HS-27A (cell line): ENCODE measurements around the gene RHEB.

Experiments
- DNase-seq: peaks from one replicate; pipeline ENCODE4 v3.0.0-alpha.2; 2012; ENCODE audit warnings: low read depth, missing footprints

RHEB gene

DNA sequence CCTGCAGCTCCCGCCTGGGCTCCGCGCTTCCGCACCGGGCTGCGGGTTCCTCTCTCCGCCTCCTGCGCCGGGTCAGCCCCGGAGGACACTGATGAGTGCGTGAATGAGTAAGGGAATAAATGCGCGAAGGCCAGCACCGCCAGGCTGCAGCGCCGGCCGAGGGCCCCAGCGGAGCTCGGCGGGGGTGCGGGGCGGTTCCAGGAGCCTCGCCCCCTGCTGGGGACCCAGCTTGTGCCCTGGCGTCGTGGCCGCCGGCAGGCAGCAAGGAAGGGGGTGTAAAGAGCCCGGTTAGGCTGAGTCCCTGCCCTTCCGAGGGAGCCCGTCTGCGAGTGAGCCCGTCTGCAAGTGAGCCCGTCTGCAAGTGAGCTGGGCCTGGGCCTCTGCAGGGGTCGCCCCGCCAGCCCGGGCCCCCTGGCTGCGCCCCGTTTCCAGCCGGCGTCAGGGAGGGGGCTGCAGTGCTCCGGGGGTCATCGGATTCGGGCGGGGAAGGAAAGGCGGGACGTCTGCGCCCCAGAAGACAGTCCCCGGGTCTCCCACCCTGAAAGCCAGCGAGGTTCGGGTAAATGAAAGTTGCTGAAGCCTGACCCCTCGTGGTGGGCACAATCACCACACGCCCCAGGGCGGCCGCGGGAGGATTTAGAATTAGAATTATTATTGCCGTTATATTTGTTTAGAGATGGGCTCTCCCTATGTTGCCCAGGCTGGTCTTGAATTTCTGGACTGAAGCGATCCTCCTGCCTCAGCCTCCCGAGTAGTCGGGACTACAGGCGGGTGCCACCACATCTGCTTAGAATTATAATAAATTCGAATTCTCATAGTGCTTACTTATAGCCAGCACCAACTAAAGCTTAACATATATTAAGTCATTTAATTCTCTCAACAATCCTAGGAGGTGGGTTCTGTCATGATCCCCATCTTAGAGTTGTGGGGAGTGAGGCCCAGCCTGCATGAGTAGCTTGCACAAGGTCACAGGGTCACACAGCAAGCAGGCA is 71.1 kb downstream of the RHEB start:
- DNase-seq, result no peak

DNA sequence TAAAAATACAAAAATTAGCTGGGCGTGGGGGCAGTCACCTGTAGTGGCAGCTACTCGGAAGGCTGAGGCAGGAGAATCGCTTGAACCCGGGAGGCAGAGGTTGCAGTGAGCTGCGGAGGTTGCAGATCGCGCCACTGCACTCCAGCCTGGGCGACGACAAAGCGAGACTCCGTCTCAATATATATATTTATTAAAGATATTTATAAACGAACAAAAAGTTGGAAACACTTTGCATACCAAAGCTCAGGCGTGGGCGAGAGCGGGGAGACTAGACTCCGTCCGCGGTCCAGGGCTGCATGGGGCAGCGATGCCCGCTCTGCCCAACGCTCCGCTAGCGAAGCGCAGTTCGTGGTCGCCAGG is 71.8 kb downstream of the RHEB start:
- no peak for DNase-seq

DNA sequence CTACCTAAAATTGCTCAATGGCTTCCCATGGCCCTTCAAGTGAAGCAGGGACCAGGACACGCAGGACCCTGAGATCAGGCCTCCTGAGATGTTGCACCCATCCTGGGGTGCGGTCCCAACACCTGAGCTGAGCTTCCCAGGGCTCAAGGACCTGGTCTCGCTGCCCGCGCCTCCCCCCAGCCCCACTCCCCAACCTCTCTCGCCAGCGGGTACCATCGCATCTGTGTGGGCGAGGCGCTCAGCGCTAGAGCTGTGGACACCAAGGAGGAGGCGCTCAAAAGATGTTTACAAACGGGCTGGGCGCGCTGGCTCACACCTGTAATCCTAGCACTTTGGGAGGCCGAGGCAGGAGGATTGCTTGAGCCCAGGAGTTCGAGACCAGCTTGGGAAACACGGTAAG is 72.4 kb downstream of the RHEB start:
- DNase-seq, result no peak

GRCh38 chr7:151446412-151446811 is 73.3 kb downstream of the RHEB start:
- no peak for DNase-seq

GRCh38 chr7:151444632-151445031 is 75.1 kb downstream of the RHEB start:
- DNase-seq, result no peak

- no peak for DNase-seq
Measured at GRCh38 chr7:151442776-151443496, 76.8 kb downstream of the RHEB start.

GRCh38 chr7:151440799-151441445 is 78.8 kb downstream of the RHEB start:
- no peak for DNase-seq

GRCh38 chr7:151439855-151440798 is 79.6 kb downstream of the RHEB start, which contains the start of gene CRYGN:
Gene CRYGN, minus strand, starts transcription at chr7:151440141. Its CDS starts 224 bp downstream, at chr7:151439917.
- DNase-seq, result no peak

GRCh38 chr7:151438864-151439601 is 80.7 kb downstream of the RHEB start:
- no peak for DNase-seq

DNA sequence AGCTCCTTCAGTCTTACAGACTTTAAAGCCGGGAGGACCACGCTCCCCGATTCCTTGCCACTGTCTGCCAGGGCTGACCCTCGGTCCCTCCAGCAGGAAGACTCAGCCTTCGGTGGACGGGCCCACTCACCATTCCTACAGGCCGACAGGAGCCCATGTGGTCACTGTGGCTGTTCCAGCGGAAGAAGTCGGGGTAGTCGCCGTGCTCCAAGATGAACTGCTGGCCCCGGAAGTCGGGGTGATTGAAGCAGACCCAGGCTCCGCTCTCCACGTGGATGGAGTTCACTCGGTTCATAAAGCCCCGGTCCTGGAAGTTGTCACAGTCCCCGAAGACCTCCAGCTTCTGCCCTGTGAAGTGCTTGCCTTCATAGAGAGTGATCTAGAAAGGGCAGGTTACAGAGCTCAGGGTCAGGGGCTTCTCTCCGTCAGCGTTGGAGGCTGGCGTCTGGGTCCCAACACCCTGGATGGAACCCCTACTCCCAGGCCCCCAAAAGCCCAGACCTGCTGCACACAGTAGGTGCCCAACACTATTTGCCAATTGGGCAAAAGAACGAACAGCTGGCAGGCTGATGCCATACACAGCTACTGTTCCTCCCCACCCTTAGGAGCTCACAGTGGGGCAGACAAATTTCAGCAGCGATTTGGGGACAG is 81.7 kb downstream of the RHEB start:
- no peak for DNase-seq

- DNase-seq, result no peak
Measured at GRCh38 chr7:151437159-151437553, 82.5 kb downstream of the RHEB start.

DNA sequence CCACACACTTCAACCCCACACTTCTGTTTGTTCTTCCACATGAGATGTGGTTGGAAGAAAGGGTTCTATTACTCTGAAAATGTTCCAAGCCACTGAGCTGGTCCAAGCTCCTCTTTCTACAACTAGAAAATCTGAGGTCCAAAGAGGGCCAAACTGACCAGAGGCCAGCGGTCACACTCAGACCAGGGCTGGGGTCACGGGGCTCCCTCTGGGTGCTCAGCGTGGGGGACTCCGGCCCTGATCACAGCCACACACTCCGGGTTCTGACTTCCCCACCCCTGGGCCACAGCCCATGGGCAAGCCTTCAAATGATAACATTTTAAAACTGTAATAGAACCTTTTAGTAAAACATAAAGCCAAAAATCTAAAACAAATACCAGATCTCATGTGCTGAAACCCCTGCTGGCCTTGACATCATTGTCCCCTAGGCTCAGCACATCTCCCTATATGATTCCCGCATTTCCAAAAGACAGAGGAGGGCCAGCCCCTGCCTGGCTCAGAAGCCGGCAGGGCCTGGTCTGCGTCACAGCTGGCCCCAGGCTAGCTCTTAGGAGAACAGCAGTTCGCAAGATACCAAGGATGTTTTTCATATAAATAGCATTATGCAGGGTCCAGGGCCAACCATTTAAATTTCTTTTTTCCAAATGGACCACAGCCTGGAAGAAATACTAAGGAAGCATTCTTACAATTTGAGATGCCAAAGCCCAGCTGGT is 83.1 kb downstream of the RHEB start:
- no peak for DNase-seq

GRCh38 chr7:151435971-151436370 is 83.7 kb downstream of the RHEB start:
- DNase-seq, result no peak

DNA sequence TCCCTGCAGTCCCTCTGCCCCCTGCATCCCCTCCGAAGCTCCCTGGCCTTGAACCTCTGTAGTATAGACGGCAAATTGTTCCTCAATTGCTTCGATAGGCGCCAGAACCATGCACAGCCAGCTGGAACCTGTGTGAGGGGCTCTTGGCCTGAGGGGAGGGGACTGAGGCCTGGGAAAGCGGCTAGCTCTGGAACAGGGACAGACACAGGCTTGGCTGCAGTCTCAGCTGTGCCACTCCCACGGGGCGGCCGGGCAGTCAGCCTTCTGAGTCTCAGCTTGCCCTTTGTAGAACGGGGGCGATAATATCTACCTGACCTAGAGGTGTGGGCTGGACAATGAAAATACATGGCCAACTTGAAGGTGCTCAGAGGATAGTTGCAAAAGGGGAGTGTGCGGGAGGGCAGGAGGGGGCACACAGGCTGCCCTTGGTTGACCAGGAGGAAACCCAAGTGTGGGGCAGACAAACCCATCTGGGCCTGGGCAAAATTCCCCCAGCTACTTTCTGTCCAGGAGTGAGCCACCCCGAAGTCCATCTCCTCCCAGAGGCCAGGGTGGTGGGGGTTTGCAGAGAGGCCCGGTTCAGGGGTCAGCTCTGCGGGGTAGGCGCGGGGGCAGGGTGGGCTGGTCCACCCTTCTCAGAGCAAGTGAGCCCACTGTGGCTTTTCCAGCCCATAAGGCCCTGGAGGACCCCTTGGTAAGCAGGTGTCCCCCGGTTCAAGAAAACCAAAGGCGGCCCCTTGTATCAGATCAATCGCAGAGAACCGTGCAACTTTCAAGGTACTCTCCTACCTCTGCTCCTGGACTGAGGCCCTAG is 84.4 kb downstream of the RHEB start:
- DNase-seq, result no peak

GRCh38 chr7:151434549-151434948 is 85.1 kb downstream of the RHEB start:
- no peak for DNase-seq

DNA sequence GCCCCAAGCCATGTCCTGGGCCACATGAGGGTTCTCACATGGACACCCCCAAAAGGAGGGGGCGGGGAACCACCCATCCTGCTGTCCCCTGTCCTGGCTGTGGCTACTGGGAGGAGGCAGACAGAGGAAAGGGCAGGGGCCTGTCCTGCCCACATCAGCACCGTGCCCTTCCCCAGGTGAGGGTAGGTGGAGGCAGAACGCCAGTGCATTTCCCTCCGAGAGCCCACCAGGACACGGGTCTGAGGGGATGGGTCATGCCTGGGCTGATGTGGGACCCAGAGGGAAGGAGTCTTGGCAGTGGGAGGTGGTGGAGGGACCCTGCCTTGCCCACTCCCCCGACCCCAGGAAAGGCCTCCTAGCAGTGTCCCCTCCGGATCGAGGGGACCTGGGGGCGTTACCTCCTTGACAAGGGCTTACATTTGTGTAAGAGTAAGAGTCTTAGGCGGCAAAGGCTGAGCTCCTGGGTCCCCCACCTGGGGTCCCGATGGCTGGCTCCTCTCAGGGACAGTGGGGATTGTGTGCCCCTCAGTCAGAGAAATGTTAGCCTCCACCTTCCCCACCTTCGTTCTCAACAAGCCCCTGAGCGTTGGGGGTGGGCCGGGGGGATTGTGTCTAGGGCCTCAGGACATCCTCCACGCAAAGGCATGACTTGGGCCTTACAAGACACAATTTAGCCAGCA is 85.8 kb downstream of the RHEB start:
- DNase-seq, result no peak

DNA sequence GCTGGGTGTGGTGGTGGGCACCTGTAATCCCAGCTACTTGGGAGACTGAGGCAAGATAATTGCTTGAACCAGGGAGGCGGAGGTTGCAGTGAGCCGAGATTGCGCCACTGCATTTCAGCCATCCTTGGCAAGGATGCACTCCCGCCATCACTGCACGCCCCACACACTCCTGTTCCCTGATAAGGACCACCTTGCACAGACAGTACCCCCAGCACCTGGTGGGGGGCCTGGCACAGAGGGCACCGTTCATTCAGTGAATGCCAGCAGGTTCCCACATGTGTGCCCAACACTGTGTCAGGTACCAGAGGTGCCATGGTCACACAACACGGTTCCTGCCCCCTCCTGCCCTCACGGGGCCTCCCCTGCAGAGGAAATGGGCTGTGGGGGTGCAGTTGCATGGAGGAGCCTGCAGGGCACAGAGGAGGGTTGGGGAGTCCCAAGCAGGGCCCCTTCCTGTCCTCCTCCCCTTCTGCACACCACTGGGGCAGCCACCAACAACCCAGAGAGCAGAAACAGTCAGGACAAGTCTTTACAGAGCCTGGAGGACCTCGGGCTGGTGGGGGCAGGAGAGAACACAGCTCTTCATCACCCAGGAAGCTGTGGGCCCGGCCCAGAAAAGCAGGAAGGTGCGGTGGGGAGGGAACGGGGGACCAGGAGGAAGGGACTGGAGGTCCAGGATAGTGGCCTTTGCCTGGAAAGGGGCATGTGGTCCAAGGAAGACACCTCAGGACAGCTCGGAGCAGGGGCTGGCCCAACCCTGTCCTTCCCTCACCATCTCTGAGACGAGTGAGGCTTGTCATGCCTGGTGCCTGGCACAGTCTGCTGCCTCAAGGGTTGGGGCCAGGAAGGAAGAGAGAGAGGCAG is 86.8 kb downstream of the RHEB start:
- DNase-seq, result no peak
